Stimulated activated CD8-positive, alpha-beta memory T cell treated with anti-CD3 and anti-CD28 coated beads, Interleukin-12 subunit alpha, Interleukin-12 subunit beta, amount 100 ng/mL, for 24 hours (primary cell): ENCODE measurements around the gene CLEC1A.

ENCODE experiments used
- DNase-seq: peaks from one replicate; pipeline ENCODE4 v3.0.0-alpha.2; 2020; ENCODE audit errors: extremely low read depth

Gene CLEC1A

DNA sequence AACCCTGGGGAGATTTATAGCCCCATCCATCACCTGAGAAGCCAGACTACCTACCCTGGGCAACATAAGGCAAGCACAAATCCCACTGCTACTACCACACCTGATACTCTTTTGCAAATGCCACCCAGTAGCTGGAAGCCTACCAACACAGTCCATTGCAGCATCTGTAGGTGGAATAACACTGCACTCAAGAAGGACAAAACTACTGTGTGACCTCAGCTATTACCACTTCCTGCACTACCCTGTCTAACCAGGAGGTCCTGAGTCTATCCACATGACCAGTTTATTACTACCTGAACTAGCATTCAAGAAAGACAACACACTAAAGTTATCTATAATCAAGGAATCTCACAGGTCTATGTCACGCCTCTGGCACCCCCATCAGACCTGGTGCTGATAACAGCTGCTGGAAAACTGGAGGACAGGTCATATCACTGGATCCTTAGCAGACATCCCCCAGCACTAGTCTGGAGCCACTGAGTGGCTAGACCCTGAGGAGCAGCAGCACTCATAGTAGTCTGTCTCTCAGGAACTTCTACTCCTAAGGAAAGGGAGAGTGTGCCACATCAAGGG is 2.9 kb upstream of the CLEC1A start:
- DNase-seq: no peak

DNA sequence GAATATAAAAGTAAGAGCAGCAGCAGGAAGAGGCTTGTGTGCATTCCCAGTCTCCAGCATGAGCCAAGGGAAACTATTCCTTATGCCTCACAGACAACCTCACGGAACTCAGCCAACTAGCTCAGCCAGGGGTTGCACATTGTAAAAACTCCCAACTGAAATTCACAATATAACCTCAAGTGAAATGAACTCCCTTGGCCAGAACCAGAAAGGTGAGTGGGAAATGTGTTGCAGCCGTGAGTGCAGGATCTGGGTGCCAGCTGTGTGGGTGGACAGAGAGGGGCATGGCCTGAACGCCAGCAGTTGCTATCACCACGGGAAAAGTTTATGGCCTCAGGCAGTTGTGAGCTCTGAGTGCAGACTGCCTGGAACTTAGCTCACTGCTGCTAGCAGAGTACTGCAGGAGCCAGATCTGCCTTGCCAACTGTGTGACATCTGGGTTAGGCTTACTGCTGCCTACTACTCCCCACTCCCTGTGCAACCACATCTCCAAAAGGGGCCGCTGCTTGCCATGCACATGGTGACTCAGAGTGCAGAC is 2.3 kb upstream of the CLEC1A start:
- no peak for DNase-seq

DNA sequence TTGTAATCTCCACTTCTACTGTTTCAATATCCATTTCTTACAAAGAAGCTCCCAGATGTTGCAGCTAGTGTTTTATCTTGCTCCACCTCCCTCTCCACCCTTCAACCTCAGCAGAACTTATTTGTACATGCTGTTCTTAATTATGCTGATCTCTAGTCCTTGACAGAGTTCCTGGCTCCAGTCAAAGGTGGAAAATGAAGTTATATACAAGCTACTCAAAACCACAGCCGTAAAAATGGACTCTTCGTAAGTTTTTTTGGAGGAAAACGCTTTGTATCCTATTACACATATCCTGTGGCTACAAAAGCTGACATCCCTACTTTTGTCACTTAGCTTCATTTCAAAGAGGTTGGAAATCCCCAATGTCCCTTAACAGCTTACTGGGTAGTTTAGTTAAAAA is 1.3 kb downstream of the CLEC1A start:
- DNase-seq: no peak

DNA sequence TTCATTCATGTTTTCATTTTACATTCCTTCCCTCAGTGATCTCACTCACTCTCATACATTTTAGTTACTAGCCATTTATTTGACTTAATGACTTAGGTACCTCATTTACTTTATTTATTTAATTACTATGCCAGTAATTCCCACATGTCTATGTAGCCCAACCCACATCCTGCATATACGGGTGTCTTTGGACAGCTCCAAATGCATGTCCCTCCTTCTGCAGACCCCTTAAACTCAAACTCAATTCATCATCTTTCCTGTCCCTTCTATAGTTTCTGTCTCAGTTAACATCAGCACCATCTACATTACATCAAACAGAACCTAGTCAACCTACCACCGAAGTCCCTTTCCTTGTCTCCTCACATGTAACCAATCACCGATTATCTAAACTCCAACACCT is 2.8 kb downstream of the CLEC1A start:
- no peak for DNase-seq

DNA sequence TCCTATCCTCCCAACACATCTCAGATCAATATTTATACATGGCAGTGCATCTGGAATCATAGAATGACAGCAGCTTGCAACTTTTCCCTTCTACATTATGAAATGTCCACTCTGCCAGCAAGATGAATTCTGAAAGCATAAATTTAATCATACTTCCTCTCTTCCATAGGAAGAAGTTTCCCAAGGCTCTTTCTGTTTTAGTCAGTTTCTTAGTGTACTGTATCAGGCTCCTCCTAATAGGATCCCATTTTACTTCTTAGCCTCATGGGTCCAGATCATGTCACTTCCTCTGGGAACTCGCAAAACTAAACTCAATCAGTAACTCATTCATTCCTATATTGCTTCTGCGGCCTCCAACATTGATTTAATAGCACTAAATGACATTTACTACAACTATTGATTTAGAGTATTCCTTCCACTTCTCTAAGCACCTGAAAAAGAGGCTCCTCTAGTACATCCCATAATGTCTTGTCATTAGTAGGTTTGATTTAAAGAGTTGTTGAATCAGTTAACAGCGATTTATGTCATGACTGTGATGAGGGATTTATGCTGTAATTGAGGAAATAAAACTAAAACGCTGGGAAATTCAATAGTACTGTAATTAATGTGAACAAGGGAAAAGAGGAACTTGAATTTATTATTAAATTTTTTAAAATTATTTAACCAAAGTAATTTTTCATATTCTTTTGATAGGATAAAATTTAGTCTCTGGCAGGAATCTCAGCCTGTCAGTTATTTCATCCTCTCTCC is 4.0 kb downstream of the CLEC1A start:
- DNase-seq: no peak

DNA sequence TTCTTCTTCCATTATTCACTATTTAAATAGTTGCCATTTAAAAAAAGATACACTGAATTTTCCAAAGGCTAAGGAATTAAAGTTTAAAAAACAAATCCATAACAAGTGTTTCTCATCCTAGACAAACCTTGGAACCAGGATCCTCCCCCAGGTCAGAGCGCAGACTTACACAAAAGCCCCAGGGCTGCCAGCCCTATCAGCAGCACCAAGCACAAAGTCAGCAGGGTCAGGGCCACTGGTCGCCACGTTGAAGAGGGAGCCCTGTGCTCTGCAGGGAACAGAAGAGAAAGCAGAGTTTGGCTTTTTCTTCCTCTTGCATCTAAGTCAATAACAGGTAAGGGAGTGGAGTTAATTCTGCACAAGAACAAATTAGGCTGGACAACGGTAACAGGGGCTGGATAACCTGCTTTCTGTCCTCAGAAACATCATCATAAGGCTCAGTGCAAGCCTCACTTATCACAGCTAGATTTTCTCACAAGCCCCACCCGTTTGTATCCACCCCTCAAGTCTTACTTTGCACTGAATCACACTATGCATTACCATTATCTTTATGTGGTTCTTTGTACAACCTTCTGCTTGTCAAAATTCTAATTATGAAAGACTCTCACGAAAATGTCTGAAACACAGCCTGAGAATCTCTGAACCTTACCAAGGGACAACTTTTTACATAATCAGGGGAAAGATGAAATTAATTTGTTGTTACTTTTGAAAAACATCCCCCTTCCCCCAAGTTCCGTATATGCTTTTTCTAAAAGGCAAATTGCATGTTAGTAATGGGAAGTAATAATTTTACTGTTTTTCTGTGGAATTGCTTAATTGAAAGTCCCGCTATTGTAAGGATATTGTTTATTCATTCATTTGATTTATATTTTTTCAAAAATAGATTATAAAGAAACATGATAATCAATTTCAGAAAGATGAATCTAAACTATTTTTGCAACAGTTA is 9.6 kb downstream of the CLEC1A start:
- no peak for DNase-seq

DNA sequence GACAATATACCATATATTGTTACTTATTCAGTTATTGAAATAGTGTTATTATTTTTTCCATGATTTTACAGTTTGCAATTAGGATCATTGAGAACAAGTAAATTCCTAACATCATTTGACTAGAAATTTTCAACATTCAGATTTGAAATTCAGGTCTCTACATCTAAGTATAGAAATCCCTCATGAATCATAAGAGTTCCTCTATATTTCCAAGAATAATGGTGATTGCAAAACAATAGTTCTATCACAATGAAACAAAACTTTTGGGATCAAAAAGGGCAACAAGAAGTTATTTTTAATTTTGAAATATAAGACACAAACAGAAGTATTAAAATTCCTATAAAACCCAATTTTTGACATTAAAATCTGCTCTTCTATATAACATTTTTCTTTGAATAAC is 10.8 kb downstream of the CLEC1A start:
- DNase-seq: no peak

DNA sequence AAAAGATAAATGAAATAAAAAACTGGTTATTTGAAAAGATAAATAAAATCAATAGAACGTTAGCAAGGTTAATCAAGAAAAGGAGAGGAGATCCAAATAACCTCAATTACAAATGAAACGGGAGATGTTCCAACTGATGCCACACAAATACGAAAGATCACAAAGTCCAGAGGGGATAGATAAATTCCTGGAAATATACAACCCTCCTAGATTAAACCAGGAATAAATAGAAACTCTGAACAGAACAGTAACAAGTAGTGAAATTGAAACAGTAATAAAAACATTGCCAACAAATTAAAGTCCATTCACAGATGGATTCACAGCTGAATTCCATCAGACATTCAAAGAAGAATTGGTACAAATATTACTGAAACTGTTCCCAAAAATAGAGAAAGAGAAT is 12.4 kb downstream of the CLEC1A start:
- no peak for DNase-seq

DNA sequence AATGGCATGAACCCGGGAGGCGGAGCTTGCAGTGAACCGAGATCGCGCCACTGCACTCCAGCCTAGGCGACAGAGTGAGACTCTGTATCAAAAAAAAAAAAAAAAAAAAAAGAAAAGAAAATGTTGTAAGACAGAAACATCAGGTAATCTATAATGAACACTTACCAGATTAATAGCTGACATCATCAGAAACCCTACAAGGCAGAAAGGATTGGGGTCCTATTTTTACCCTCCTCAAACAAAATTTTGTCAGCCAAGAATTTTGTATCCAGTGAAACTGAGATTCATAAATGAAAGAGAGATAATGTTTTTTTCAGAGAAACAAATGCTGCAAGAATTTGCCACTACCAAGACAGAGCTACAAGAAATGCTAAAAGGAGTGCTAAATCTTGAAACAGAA is 14.1 kb downstream of the CLEC1A start:
- DNase-seq: no peak

DNA sequence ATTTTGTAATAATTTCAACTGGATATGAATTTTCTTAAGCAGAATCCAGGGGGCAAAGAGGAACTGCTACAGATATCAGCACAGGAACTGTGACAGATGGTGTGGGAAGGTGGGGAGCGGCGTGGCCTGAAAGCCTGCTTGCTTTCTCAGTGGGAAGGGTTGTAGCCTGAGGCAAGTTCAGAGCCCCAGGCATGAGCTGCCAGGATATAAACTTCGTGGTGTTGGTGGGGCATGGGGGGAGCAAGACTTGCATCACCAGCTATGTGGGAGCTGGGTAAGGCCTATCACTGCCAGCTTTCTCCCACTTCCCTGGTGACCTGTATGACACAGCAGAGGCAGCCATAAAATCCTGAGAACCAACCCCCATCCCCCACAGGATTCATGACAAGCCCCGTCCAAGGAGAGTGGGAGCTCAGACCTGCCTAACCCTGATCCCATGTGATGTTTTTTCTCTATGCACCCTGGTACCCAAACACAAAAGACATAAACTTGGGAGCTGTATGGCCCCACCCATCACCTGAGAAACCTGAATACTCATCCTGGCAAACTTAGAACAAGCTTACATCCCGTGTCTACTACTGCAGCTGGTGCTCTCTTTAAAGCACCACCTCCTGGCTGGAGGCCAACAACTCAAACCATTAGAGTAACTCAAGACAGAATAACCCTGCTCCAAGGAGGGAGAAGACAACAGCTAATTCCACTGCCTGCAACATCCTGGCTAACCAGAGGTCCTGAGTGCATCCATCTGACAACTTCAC is 16.5 kb downstream of the CLEC1A start:
- DNase-seq: no peak

DNA sequence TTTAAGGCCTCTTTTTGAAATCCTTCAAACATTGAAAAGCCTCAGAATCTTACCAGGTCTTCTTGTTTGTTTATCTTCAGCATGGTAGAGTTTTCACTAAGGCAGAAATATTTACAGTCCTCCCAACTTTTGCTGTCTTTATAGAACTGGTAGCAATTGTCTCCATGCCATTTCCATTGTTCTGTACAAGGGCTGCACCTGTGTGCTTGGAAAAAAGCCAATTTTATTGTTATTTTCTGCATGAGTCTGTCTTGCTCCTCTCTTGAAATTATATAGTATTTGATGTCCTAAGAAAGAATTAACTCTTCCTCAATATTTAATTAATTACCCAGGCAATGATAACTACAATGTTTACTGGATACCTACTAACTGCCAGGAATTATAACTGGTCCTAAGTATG is 23.3 kb downstream of the CLEC1A start:
- no peak for DNase-seq

DNA sequence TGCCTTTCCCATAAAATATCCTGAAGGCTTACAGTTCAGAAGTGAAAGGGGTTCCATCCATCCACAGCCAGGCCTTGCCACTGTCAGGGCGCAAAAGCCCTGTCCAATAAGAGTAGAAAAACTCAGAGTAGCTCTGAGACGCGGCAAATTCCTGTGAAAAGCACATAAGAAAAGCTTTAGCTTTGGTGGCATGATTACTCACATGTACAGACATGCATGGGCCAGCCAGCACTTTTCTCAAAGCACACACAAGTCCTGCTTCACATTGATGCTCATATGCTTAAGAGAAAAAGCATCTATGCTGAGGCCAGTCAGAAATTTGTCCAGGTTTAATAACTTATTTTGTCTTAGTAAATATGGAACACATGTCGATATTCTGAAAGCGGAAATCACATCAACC is 25.5 kb downstream of the CLEC1A start:
- no peak for DNase-seq

DNA sequence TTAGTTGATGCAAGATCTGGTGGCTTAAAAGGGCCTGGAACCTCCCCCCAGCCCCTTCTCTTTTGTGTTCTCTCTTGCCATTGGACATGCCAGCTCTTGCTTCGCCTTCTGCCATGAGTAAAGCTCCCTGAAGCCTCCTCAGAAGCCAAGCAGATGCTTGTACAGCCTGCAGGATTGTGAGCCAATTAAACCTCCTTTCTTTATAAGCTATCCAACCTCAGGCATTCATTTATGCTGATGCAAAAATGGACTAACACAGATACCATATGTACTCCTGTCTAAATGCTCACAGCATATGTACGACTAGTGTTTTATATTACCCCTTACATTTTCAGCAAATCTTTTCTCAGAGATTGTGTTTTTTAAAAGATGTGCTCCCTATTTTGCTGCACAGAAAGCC is 26.7 kb downstream of the CLEC1A start:
- DNase-seq: no peak

DNA sequence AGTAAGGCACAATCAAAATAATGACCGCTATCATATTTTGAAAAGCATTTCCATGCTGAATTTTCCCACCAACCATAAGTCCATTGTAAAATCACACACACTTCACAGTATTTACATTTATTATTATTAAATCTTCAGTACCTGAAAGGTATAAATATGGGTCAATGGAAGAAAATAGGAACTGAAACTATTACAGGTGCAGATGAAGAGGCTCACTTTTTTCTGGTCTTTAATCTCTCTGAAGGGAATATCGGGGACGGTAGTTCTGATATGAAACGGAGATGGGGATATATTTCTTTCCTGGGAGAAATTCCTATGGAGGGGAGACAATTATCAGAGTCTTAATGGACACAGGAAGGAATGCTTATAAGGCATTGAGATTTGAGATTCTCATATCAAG is 28.4 kb downstream of the CLEC1A start:
- DNase-seq: no peak

DNA sequence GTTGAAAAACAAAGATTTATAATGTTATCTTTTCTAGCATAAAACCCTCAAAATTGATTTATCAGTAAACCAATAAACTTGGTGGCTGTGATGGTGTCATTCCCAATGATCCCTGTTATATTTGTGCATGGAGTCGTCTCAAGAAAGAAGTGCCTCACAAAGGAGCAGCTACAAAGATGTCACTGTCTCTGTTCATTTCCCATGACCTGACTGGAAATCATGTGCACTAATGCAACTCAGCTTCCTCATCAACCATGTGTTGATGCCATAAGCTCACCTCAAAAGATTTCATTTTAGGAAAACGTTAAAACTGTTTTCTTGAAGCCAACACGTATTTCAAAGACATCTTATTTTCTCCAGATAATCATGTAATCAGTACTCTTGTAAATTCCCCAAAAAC is 28.8 kb downstream of the CLEC1A start:
- no peak for DNase-seq

DNA sequence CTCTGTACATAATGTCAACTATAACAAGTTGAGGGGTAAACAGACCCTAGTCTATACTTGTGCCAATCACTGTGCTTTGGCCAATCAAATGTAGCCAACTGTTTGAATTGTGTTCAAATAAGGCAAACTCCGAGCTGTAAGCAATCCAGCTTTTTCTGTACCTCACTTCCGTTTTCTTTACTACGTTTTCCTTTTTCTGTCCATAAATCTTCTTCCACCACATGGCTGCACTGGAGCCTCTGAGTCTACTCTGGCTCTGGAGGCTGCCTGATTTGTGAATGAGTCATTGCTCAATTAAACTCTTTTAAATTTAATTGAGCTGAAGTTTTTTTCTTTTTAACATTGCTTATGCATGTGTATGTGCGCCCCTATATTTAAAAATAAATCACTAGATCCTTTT is 29.7 kb downstream of the CLEC1A start:
- no peak for DNase-seq

DNA sequence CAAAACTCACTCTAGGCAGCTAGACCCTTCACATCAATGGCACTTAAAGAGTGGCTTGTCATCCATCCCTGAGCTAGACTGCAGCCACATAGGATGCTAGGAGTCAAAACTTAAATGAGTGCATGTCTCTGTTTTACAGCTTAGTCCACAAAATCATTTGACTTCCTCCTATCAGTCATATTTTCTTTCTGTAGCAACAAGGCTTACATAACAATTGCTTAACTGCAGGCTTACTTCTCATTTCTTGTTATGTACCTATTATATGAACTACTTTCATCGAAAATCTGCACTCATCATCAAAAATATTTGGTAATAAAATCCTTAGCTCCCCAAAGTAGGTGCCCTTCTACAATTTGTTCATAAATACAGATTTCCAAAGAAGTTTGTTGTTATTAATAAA is 30.1 kb downstream of the CLEC1A start:
- no peak for DNase-seq

DNA sequence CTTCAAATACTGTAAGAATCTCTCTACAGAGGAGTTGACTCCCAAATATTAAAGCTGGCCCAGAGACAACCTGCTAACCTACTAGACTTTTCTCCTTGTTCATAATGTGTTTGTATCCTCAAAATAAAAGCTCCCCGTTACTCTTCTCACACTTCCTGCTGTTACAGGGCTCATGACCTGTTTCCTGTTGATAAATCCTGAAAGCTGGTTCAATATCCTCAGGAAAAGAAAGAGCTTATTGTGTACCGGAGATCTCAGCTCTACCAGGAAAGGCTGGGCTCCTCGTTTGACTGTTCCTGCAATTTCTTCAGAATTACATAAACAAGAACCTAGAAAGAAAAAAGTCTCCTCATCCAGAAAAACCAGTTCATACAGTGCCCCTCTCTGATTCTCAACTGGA is 30.8 kb downstream of the CLEC1A start:
- no peak for DNase-seq

DNA sequence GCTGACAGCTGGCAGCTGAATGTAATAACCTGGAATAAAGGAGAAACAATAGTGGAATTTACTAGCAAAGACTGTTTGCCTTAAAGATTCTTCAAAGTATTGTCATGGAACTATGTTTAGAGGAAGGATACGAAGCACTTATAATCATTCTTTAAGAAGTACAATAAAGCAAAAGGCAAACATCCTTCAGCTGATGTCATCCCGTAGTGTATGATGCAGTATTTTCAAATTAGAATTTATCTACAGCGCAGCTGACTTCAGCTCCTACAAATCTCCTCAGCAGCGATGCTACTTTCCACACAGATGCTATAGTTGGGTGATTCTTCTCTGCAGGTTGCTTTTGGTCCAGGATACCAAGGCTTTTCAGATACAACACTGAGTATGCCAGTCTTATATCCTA is 31.5 kb downstream of the CLEC1A start:
- no peak for DNase-seq

DNA sequence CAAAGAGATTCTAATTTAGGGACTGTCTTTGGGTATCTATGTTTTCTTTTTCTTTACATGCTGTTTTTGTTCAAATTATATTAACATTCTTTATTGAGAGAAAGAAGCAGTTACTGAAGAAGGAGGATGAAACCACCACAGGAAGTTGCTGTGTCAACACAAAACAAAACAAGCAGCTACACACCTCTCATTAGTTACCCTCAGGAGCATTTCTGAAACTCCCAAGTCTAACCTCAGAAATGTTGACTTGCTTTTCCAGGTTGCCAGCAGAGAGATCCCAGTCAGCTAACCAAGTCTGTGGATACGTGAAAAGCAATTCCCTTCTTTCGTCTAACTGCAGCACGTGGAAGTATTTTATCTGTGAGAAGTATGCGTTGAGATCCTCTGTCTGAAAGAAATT is 33.5 kb downstream of the CLEC1A start:
- DNase-seq: no peak

DNA sequence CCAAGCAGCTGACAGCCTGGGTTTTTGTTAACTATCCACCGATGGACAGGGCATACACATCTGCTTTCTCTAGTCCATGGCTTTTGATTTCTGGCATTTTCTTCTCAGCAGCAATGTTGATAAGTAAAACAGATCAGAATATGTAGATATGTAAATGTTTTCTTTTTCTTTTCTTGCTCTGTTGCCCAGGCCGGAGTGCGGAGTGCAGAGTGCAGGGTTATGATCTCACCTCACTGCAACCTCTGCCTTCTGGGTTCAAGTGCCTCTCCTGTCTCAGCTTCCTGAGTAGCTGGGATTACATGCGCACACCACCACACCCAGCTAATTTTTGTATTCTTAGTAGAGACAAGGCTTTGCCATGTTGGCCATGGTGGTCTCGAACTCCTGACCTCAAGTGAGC is 40.4 kb downstream of the CLEC1A start:
- DNase-seq: no peak
